HepG2 (cell line): Measurements from ENCODE around the gene ME3. TPM values are rescaled to one million over a fixed set of nuclear protein-coding genes. Genes with fewer than 3 reads are reported as not detected.

ENCODE experiments used
- ATAC-seq: fragments of 200-7000 bp; cut with Tn5 transposase; 3 replicates; pipeline ENCODE4 v1.9.1; 2020; ENCODE audit warnings: mild to moderate bottlenecking, moderate library complexity
- BruUV-seq: library from RNA; stranded (reverse); fragments of 400-500 nt; replicated peaks from 2 replicates; lab custom pipeline; 2021; lab: Mats Ljungman, UMichigan
- CTCF ChIA-PET: fragments of 300-600 bp; formaldehyde crosslinking; extraction: SDS; loops from one replicate; lab custom pipeline; 2021; ENCODE audit warnings: low total read pairs, inconsistent platforms, low intra/inter-chr PET ratio; lab: Yijun Ruan, JAX
- POLR2A ChIA-PET: fragments of 350-600 bp; sonication (Branson Sonifier 250); formaldehyde crosslinking; loops from one replicate; lab custom pipeline; 2020; ENCODE audit warnings: antibody characterized with exemption, inconsistent platforms; lab: Yijun Ruan, JAX
- DNase-seq: peaks from one replicate; pipeline ENCODE4 v3.0.0-alpha.2; 2015; ENCODE audit warnings: low spot score
- FAIRE-seq: peaks from 3 replicates; lab custom pipeline; 2011; peaks lifted over from hg19 to GRCh38; lab: Jason Lieb, UNC
- H2AFZ ChIP-seq: one replicate; pipeline ENCODE4 v1.6.1; 2011; ENCODE audit warnings: low read length, inconsistent platforms
- H3K27ac ChIP-seq: fragments of 300-600 bp; 3 replicates; pipeline ENCODE4 v1.8.0; 2011; ENCODE audit warnings: mixed run types, mild to moderate bottlenecking, mixed read lengths, low read length, inconsistent platforms; ENCODE audit not compliant: insufficient read depth; ENCODE audit errors: extremely low read length
- H3K27me3 ChIP-seq, 2 experiments: fragments of 200-600 bp in 1 of 2; 2 replicates in 1 of 2; 3 replicates in 1 of 2; pipeline versions ENCODE4 v1.6.0 to v1.8.0; 2011; ENCODE audit warnings: low read length in 2 of 2, mild to moderate bottlenecking in 2 of 2, moderate library complexity in 2 of 2, inconsistent platforms in 1 of 2; ENCODE audit not compliant: insufficient read depth in 2 of 2, control insufficient read depth in 1 of 2
- H3K36me3 ChIP-seq, 2 experiments: fragments of 200-600 bp in 1 of 2; replicated peaks in 1 of 2; 2 replicates in 1 of 2; 3 replicates in 1 of 2; pipeline versions ENCODE4 v1.5.1 to v1.8.0; 2011; ENCODE audit warnings: low read length in 2 of 2, inconsistent platforms in 1 of 2; ENCODE audit not compliant: insufficient read depth in 2 of 2, control insufficient read depth in 1 of 2
- H3K4me1 ChIP-seq: 2 replicates; pipeline ENCODE4 v1.5.1; 2012; ENCODE audit warnings: low read length, inconsistent platforms; ENCODE audit not compliant: insufficient read depth
- H3K4me2 ChIP-seq: 2 replicates; pipeline ENCODE4 v1.6.0; 2011; ENCODE audit warnings: low read depth, low read length, inconsistent platforms
- H3K4me3 ChIP-seq, 3 experiments: fragments of 200-600 bp in 1 of 3; sonication (generic), shearing (Covaris generic) in 1 of 3; replicated peaks in 1 of 3; 2 replicates each; pipeline ENCODE4 v1.5.1; 2011 to 2016; ENCODE audit warnings: low read length in 3 of 3, inconsistent platforms in 2 of 3, low read depth in 2 of 3, mild to moderate bottlenecking in 2 of 3, control low read depth in 1 of 3, mixed read lengths in 1 of 3; ENCODE audit not compliant: insufficient read depth in 1 of 3
- H3K79me2 ChIP-seq: one replicate; pipeline ENCODE4 v1.6.1; 2011; ENCODE audit warnings: low read length, inconsistent platforms; ENCODE audit not compliant: insufficient read depth
- H3K9ac ChIP-seq: 2 replicates; pipeline ENCODE4 v1.6.0; 2011; ENCODE audit warnings: mild to moderate bottlenecking, low read depth, low read length, inconsistent platforms; ENCODE audit not compliant: insufficient read depth
- H3K9me3 ChIP-seq: 2 replicates; pipeline ENCODE4 v1.5.1; 2012; ENCODE audit warnings: mild to moderate bottlenecking, low read length
- H4K20me1 ChIP-seq: 2 replicates; pipeline ENCODE4 v1.6.0; 2011; ENCODE audit warnings: inconsistent platforms, mild to moderate bottlenecking, low read length, moderate library complexity; ENCODE audit not compliant: insufficient read depth
- ELF3 ChIP-seq: IDR thresholded peaks from 2 replicates; pipeline ENCODE4 v1.6.1; 2016; ENCODE audit warnings: missing genetic modification reagents, missing compliant biosample characterization
- FOXO1 ChIP-seq: sonication (generic); formaldehyde crosslinking; IDR thresholded peaks from 2 replicates; pipeline ENCODE4 v1.4.0; 2020; ENCODE audit warnings: missing genetic modification reagents
- GATAD1 ChIP-seq: IDR thresholded peaks from 2 replicates; pipeline ENCODE4 v1.6.1; 2016; ENCODE audit warnings: missing genetic modification reagents, missing compliant biosample characterization
- NONO ChIP-seq, 2 experiments: fragments of 450-650 bp in 1 of 2; sonication (generic) in 1 of 2; formaldehyde crosslinking in 1 of 2; IDR thresholded peaks in 1 of 2; conservative IDR thresholded peaks in 1 of 2; 2 replicates each; pipeline versions ENCODE4 v1.6.1 to v1.8.0; 2017 to 2022; ENCODE audit warnings: mild to moderate bottlenecking in 1 of 2, missing genetic modification reagents in 1 of 2, moderate library complexity in 1 of 2
- NPAS2 ChIP-seq: sonication (generic); formaldehyde crosslinking; IDR thresholded peaks from 2 replicates; pipeline ENCODE4 v1.8.0; 2022; ENCODE audit warnings: mild to moderate bottlenecking, missing genetic modification reagents, borderline replicate concordance
- TARDBP ChIP-seq: sonication (generic); formaldehyde crosslinking; IDR thresholded peaks from 2 replicates; pipeline ENCODE4 v1.8.0; 2022; ENCODE audit warnings: mild to moderate bottlenecking, missing genetic modification reagents
- TBX2 ChIP-seq: sonication (generic); formaldehyde crosslinking; IDR thresholded peaks from 2 replicates; pipeline ENCODE4 v1.5.0; 2020; ENCODE audit warnings: missing genetic modification reagents, mild to moderate bottlenecking, borderline replicate concordance
- TCF7 ChIP-seq: sonication (generic); IDR thresholded peaks from 2 replicates; pipeline ENCODE4 v1.6.1; 2016; ENCODE audit warnings: antibody characterized with exemption, low read depth
- TEAD2 ChIP-seq: sonication (generic); formaldehyde crosslinking; IDR thresholded peaks from 2 replicates; pipeline ENCODE4 v1.9.0; 2021; ENCODE audit warnings: missing genetic modification reagents
- ZFP36 ChIP-seq: fragments of 150-350 bp; IDR thresholded peaks from 2 replicates; pipeline ENCODE4 v1.6.1; 2018; ENCODE audit warnings: borderline replicate concordance, low read length, low read depth; ENCODE audit not compliant: partially characterized antibody
- ZNF256 ChIP-seq: sonication (generic); formaldehyde crosslinking; conservative IDR thresholded peaks from 2 replicates; pipeline ENCODE4 v1.4.0; 2020; ENCODE audit warnings: missing genetic modification reagents
- ZNF788 ChIP-seq: sonication (generic); formaldehyde crosslinking; IDR thresholded peaks from 2 replicates; pipeline ENCODE4 v1.5.0; 2020; ENCODE audit warnings: mild to moderate bottlenecking, missing genetic modification reagents, borderline replicate concordance
- WGBS: methylation state at CpG from one replicate; pipeline ENCODE4 v1.1.6; 2017; ENCODE audit warnings: low lambda C conversion rate; 5-methylcytosine and 5-hydroxymethylcytosine counted together
- in situ Hi-C: cut with HindIII; loops from 2 replicates; pipeline ENCODE4 v1.10.0; 2017; ENCODE audit warnings: low pct_unique_long_range_greater_than_20kb; ENCODE audit not compliant: extremely low pct_ligation_motif_present
- intact Hi-C: fragments of 100-400 bp; cut with micrococcal nuclease; formaldehyde crosslinking; loops from one replicate; pipeline ENCODE4 v1.10.0; 2022; ENCODE audit not compliant: unreplicated experiment
- polyA plus RNA-seq, 8 experiments: library from polyadenylated mRNA; depleted of rRNA in 3 of 8; stranded (reverse) in 7 of 8; unstranded in 1 of 8; fragments of >200 nt; fragmentation: Illumina TruSeq in 4 of 8; extraction: Trizol in 4 of 8; gene quantifications; 2 replicates each; pipeline versions ENCODE4 v1.2.1 to v1.2.3, GENCODE V29; 2011 to 2016; ENCODE audit warnings: low read depth in 4 of 8, missing spikeins in 1 of 8, mixed read lengths in 1 of 8; ENCODE audit not compliant: insufficient read depth in 1 of 8
- total RNA-seq, 5 experiments: library from RNA; depleted of rRNA; stranded (reverse); fragments of >200 nt; fragmentation: Illumina TruSeq; extraction: Trizol; gene quantifications; 2 replicates each; pipeline ENCODE4 v1.2.3, GENCODE V29; 2016; ENCODE audit warnings: low read depth in 1 of 5
- TF ChIP-seq, protein P1 (sequence below): IDR thresholded peaks from 2 replicates; pipeline ENCODE4 v1.6.1; 2016; ENCODE audit warnings: low read depth, control low read depth
- TF ChIP-seq, protein P2 (sequence below): sonication (generic); formaldehyde crosslinking; IDR thresholded peaks from 2 replicates; pipeline ENCODE4 v1.9.0; 2021; ENCODE audit warnings: mild to moderate bottlenecking, missing genetic modification reagents
- TF ChIP-seq, protein P3 (sequence below): IDR thresholded peaks from 2 replicates; pipeline ENCODE4 v1.6.1; 2016; ENCODE audit warnings: control low read depth
- TF ChIP-seq, protein P4 (sequence below): sonication (generic); formaldehyde crosslinking; IDR thresholded peaks from 2 replicates; pipeline ENCODE4 v1.4.0; 2020; ENCODE audit warnings: missing genetic modification reagents, borderline replicate concordance

Gene ME3
- total and polyA plus RNA-seq, 2 of the 13 experiments (the other 11 are each of a cell fraction or from before 2014, with no cell fraction given): not detected

DNA sequence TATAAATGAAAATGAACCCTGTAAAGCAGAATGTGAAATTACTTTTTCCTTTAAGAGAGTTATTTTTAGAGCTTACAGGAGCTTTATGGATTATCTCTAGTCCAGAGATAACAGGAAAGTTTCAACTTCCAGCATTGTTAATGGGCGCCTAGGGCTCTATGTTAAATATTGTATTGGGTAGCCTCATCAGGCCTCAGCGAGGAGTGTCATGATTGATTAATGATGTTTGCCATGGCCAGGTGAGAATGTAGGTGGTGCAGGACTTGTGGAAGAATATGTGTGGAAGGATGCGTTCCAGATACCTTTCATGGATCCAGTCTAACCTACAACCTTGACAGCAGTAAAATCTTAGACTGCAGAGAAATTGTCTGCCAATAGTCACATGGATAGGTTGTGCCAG is 50.6 kb downstream of the ME3 start:
- POLR2A ChIA-PET: no interaction called here
- in situ Hi-C loops: no loop called here
- no peak for TF ChIP-seq NONO (IDR thresholded peaks at IDR 0.05)
- TF ChIP-seq NONO (CRISPR knock-in tag; conservative IDR thresholded peaks at IDR 0.05): no peak
- no peak for TF ChIP-seq TEAD2
- TF ChIP-seq ZFP36: no peak
- TF ChIP-seq FOXO1 (CRISPR knock-in tag): no peak
- no peak for TF ChIP-seq ELF3
- TF ChIP-seq, protein P1, sequence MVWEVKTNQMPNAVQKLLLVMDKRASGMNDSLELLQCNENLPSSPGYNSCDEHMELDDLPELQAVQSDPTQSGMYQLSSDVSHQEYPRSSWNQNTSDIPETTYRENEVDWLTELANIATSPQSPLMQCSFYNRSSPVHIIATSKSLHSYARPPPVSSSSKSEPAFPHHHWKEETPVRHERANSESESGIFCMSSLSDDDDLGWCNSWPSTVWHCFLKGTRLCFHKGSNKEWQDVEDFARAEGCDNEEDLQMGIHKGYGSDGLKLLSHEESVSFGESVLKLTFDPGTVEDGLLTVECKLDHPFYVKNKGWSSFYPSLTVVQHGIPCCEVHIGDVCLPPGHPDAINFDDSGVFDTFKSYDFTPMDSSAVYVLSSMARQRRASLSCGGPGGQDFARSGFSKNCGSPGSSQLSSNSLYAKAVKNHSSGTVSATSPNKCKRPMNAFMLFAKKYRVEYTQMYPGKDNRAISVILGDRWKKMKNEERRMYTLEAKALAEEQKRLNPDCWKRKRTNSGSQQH: no peak
- TF ChIP-seq TARDBP: no peak
- no peak for TF ChIP-seq GATAD1 (CRISPR knock-in tag)
- no peak for TF ChIP-seq TCF7
- TF ChIP-seq, protein P2, sequence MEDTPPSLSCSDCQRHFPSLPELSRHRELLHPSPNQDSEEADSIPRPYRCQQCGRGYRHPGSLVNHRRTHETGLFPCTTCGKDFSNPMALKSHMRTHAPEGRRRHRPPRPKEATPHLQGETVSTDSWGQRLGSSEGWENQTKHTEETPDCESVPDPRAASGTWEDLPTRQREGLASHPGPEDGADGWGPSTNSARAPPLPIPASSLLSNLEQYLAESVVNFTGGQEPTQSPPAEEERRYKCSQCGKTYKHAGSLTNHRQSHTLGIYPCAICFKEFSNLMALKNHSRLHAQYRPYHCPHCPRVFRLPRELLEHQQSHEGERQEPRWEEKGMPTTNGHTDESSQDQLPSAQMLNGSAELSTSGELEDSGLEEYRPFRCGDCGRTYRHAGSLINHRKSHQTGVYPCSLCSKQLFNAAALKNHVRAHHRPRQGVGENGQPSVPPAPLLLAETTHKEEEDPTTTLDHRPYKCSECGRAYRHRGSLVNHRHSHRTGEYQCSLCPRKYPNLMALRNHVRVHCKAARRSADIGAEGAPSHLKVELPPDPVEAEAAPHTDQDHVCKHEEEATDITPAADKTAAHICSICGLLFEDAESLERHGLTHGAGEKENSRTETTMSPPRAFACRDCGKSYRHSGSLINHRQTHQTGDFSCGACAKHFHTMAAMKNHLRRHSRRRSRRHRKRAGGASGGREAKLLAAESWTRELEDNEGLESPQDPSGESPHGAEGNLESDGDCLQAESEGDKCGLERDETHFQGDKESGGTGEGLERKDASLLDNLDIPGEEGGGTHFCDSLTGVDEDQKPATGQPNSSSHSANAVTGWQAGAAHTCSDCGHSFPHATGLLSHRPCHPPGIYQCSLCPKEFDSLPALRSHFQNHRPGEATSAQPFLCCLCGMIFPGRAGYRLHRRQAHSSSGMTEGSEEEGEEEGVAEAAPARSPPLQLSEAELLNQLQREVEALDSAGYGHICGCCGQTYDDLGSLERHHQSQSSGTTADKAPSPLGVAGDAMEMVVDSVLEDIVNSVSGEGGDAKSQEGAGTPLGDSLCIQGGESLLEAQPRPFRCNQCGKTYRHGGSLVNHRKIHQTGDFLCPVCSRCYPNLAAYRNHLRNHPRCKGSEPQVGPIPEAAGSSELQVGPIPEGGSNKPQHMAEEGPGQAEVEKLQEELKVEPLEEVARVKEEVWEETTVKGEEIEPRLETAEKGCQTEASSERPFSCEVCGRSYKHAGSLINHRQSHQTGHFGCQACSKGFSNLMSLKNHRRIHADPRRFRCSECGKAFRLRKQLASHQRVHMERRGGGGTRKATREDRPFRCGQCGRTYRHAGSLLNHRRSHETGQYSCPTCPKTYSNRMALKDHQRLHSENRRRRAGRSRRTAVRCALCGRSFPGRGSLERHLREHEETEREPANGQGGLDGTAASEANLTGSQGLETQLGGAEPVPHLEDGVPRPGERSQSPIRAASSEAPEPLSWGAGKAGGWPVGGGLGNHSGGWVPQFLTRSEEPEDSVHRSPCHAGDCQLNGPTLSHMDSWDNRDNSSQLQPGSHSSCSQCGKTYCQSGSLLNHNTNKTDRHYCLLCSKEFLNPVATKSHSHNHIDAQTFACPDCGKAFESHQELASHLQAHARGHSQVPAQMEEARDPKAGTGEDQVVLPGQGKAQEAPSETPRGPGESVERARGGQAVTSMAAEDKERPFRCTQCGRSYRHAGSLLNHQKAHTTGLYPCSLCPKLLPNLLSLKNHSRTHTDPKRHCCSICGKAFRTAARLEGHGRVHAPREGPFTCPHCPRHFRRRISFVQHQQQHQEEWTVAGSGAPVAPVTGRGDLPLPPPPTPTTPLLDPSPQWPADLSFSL (CRISPR knock-in tag): no peak
- no peak for TF ChIP-seq TBX2 (CRISPR knock-in tag)
- TF ChIP-seq ZNF256 (CRISPR knock-in tag): no peak
- TF ChIP-seq ZNF788: no peak
- TF ChIP-seq NPAS2 (CRISPR knock-in tag): no peak
- TF ChIP-seq, protein P3, sequence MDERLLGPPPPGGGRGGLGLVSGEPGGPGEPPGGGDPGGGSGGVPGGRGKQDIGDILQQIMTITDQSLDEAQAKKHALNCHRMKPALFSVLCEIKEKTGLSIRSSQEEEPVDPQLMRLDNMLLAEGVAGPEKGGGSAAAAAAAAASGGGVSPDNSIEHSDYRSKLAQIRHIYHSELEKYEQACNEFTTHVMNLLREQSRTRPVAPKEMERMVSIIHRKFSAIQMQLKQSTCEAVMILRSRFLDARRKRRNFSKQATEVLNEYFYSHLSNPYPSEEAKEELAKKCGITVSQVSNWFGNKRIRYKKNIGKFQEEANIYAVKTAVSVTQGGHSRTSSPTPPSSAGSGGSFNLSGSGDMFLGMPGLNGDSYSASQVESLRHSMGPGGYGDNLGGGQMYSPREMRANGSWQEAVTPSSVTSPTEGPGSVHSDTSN (CRISPR knock-in tag): no peak
- TF ChIP-seq, protein P4, sequence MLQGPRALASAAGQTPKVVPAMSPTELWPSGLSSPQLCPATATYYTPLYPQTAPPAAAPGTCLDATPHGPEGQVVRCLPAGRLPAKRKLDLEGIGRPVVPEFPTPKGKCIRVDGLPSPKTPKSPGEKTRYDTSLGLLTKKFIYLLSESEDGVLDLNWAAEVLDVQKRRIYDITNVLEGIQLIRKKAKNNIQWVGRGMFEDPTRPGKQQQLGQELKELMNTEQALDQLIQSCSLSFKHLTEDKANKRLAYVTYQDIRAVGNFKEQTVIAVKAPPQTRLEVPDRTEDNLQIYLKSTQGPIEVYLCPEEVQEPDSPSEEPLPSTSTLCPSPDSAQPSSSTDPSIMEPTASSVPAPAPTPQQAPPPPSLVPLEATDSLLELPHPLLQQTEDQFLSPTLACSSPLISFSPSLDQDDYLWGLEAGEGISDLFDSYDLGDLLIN (CRISPR knock-in tag): no peak

More for the DNA sequence above, 50.6 kb downstream of the ME3 start:
- Histone ChIP-seq H3K9ac (no peak overlapping the region), H4K20me1 (no peaks in the 10 kb centered on the region), H3K36me3 (no peaks in the 10 kb centered on the region), H3K79me2 (no peaks in the 10 kb centered on the region), H3K27me3 (peaks cover 0 to 11% of the 10 kb centered on the region in 2 experiments; a peak in 3 of 5 replicates), H2AFZ (no peak overlapping the region), H3K4me2 (no peak overlapping the region), H3K27ac (no peak overlapping the region), H3K9me3 (no peaks in the 10 kb centered on the region), H3K4me3 (no peak overlapping the region), H3K4me1 (no peaks in the 10 kb centered on the region)
- intact Hi-C loops: no loop called here
- CTCF ChIA-PET: no interaction called here
- no peak for FAIRE-seq
- 12% methylated on average over 3 of the region's 3 CpGs for WGBS
- no peak for DNase-seq
- no peak for ATAC-seq
- no TSS peak for BruUV-seq
